SK-N-SH (cell line): ENCODE data around the gene SEC16B. TPM values are rescaled to one million over a fixed set of nuclear protein-coding genes. Genes with fewer than 3 reads are reported as not detected.

Experiments used
- CTCF ChIA-PET: fragments of 300-600, 350-600 bp; formaldehyde crosslinking; extraction: SDS; loops from one replicate; lab custom pipeline; 2021; lab: Yijun Ruan, JAX
- POLR2A ChIA-PET: fragments of 350-600 bp; sonication (Branson Sonifier 250); formaldehyde crosslinking; extraction: SDS; loops from one replicate; lab custom pipeline; 2020; ENCODE audit warnings: antibody characterized with exemption, inconsistent platforms; lab: Yijun Ruan, JAX
- DNase-seq: peaks from one replicate; pipeline ENCODE4 v3.0.0; 2012
- H2AFZ ChIP-seq: fragments of 200-600 bp; sonication (generic); 2 replicates; pipeline ENCODE4 v1.8.1; 2016; ENCODE audit warnings: antibody characterized with exemption, mild to moderate bottlenecking, low read depth
- H3F3A ChIP-seq: fragments of 200-600 bp; sonication (generic); replicated peaks from 2 replicates; pipeline ENCODE3; 2016; ENCODE audit warnings: antibody characterized with exemption, mild to moderate bottlenecking; ENCODE audit not compliant: insufficient read depth
- H3K27ac ChIP-seq, 2 experiments: fragments of 200-500 bp in 1 of 2; fragments of 200-600 bp in 1 of 2; sonication (Bioruptor generic) in 1 of 2; sonication (generic), shearing (Covaris generic) in 1 of 2; 2 replicates each; pipeline versions ENCODE4 v1.5.1 to v1.6.1; 2014 to 2016; ENCODE audit warnings: low read depth in 2 of 2, inconsistent platforms in 1 of 2, low read length in 1 of 2, mild to moderate bottlenecking in 1 of 2, mixed read lengths in 1 of 2
- H3K27me3 ChIP-seq: fragments of 200-600 bp; sonication (generic), shearing (Covaris generic); 2 replicates; pipeline ENCODE4 v1.6.1; 2016; ENCODE audit warnings: mixed run types; ENCODE audit not compliant: insufficient read depth
- H3K36me3 ChIP-seq, 2 experiments: fragments of 200-500 bp in 1 of 2; fragments of 200-600 bp in 1 of 2; sonication (Bioruptor generic) in 1 of 2; sonication (generic) in 1 of 2; replicated peaks in 1 of 2; 2 replicates each; pipeline versions ENCODE3 to v1.5.1; 2014 to 2016; ENCODE audit warnings: low read length in 1 of 2, mild to moderate bottlenecking in 1 of 2; ENCODE audit not compliant: insufficient read depth in 2 of 2, control insufficient read depth in 1 of 2
- H3K4me1 ChIP-seq, 2 experiments: fragments of 200-500 bp in 1 of 2; fragments of 200-600 bp in 1 of 2; sonication (Bioruptor generic) in 1 of 2; sonication (generic), shearing (Covaris generic) in 1 of 2; 2 replicates each; pipeline versions ENCODE4 v1.5.1 to v1.6.1; 2014 to 2016; ENCODE audit warnings: low read depth in 1 of 2, low read length in 1 of 2, mixed run types in 1 of 2; ENCODE audit not compliant: insufficient read depth in 2 of 2, control insufficient read depth in 1 of 2
- H3K4me2 ChIP-seq: fragments of 200-600 bp; sonication (generic), shearing (Covaris generic); 2 replicates; pipeline ENCODE4 v1.6.1; 2017; ENCODE audit warnings: mixed run types
- H3K4me3 ChIP-seq, 2 experiments: fragments of 200-500 bp in 1 of 2; fragments of 200-600 bp in 1 of 2; sonication (Bioruptor generic) in 1 of 2; sonication (generic), shearing (Covaris generic) in 1 of 2; 2 replicates each; pipeline versions ENCODE4 v1.5.1 to v1.8.1; 2014 to 2016; ENCODE audit warnings: low read depth in 2 of 2, inconsistent platforms in 1 of 2, low read length in 1 of 2, mild to moderate bottlenecking in 1 of 2, mixed read lengths in 1 of 2, moderate library complexity in 1 of 2
- H3K79me2 ChIP-seq: fragments of 200-600 bp; sonication (generic); 2 replicates; pipeline ENCODE4 v1.8.1; 2017; ENCODE audit warnings: mild to moderate bottlenecking; ENCODE audit not compliant: insufficient read depth
- H3K9ac ChIP-seq: fragments of 200-600 bp; sonication (generic); 2 replicates; pipeline ENCODE4 v1.6.1; 2017; ENCODE audit warnings: mixed run types
- H3K9me2 ChIP-seq: fragments of 200-600 bp; sonication (generic); 2 replicates; pipeline ENCODE4 v1.6.1; 2017; ENCODE audit warnings: mixed run types
- H3K9me3 ChIP-seq: fragments of 200-600 bp; sonication (generic); 2 replicates; pipeline ENCODE4 v1.6.1; 2017; ENCODE audit warnings: mixed run types, mild to moderate bottlenecking, moderate library complexity
- H4K20me1 ChIP-seq: fragments of 200-600 bp; sonication (generic); 2 replicates; pipeline ENCODE4 v1.6.1; 2017; ENCODE audit warnings: mild to moderate bottlenecking, mixed run types; ENCODE audit not compliant: insufficient read depth
- CHD2 ChIP-seq: fragments of 150-350 bp; IDR thresholded peaks from 2 replicates; pipeline ENCODE4 v1.6.1; 2018; ENCODE audit warnings: low read length; ENCODE audit not compliant: partially characterized antibody
- CTCF ChIP-seq: fragments of 200-600 bp; sonication (generic); IDR thresholded peaks from 2 replicates; pipeline ENCODE4 v1.6.1; 2017; ENCODE audit warnings: antibody characterized with exemption, mild to moderate bottlenecking, moderate library complexity
- EZH2phosphoT487 ChIP-seq: fragments of 200-600 bp; sonication (generic); IDR thresholded peaks from 2 replicates; pipeline ENCODE4 v1.6.1; 2017; ENCODE audit warnings: low read depth, mixed run types, mild to moderate bottlenecking, antibody characterized with exemption, moderate library complexity, borderline replicate concordance
- FOSL2 ChIP-seq: IDR thresholded peaks from 2 replicates; pipeline ENCODE4 v1.4.0; 2012; ENCODE audit warnings: low read depth, mild to moderate bottlenecking, moderate library complexity, borderline replicate concordance
- FOXJ3 ChIP-seq: sonication (generic); formaldehyde crosslinking; IDR thresholded peaks from 2 replicates; pipeline ENCODE4 v1.5.1; 2020; ENCODE audit warnings: mild to moderate bottlenecking, missing genetic modification reagents
- GATA2 ChIP-seq: sonication (generic); formaldehyde crosslinking; IDR thresholded peaks from 2 replicates; pipeline ENCODE4 v1.5.0; 2020; ENCODE audit warnings: mild to moderate bottlenecking, missing genetic modification reagents
- IRF3 ChIP-seq: fragments of 150-350 bp; IDR thresholded peaks from 2 replicates; pipeline ENCODE4 v1.6.1; 2016; ENCODE audit warnings: mild to moderate bottlenecking, low read depth, low read length
- MXI1 ChIP-seq: IDR thresholded peaks from 2 replicates; pipeline ENCODE4 v1.6.1; 2012; ENCODE audit warnings: mild to moderate bottlenecking, low read depth, low read length, improper control_type of control experiment
- NFIC ChIP-seq: IDR thresholded peaks from 2 replicates; pipeline ENCODE4 v1.4.0; 2012; ENCODE audit warnings: borderline replicate concordance
- POLR2AphosphoS5 ChIP-seq: IDR thresholded peaks from 2 replicates; pipeline ENCODE4 v1.6.1; 2012; ENCODE audit warnings: low read depth, low read length
- RAD21 ChIP-seq: IDR thresholded peaks from 2 replicates; pipeline ENCODE4 v1.6.1; 2012; ENCODE audit warnings: mild to moderate bottlenecking, low read length
- RCOR1 ChIP-seq: fragments of 150-350 bp; IDR thresholded peaks from 2 replicates; pipeline ENCODE4 v1.6.1; 2017; ENCODE audit warnings: antibody characterized with exemption, low read length
- REST ChIP-seq: IDR thresholded peaks from 2 replicates; pipeline ENCODE4 v1.6.1; 2012; ENCODE audit warnings: mild to moderate bottlenecking, low read depth, low read length, moderate library complexity
- SIN3A ChIP-seq: IDR thresholded peaks from 2 replicates; pipeline ENCODE4 v1.6.1; 2012; ENCODE audit warnings: low read depth, mild to moderate bottlenecking, low read length, moderate library complexity, borderline replicate concordance
- SMC3 ChIP-seq: IDR thresholded peaks from 2 replicates; pipeline ENCODE4 v1.6.1; 2012; ENCODE audit warnings: low read depth, low read length, improper control_type of control experiment
- TEAD4 ChIP-seq: IDR thresholded peaks from 2 replicates; pipeline ENCODE4 v1.4.0; 2012; ENCODE audit warnings: mild to moderate bottlenecking, borderline replicate concordance; ENCODE audit not compliant: insufficient read depth
- ZBTB33 ChIP-seq: IDR thresholded peaks from 2 replicates; pipeline ENCODE4 v1.4.0; 2012; ENCODE audit warnings: low read depth, borderline replicate concordance
- WGBS: methylation state at CpG from one replicate; pipeline ENCODE4 v1.1.6; 2017; ENCODE audit warnings: low lambda C conversion rate; 5-methylcytosine and 5-hydroxymethylcytosine counted together
- polyA plus RNA-seq, 3 experiments: library from polyadenylated mRNA; depleted of rRNA; stranded (reverse); fragments of >200 nt; gene quantifications; 2 replicates each; pipeline ENCODE4 v1.2.3, GENCODE V29; 2012

Gene SEC16B
- polyA plus RNA-seq, 1 of the 3 experiments (the other 2 are of a cell fraction): 0.31 TPM

- TF ChIP-seq SMC3 (no peak), FOXJ3 (no peak), RAD21 (no peak), EZH2phosphoT487 (no peak)
These were observed 15.8 kb downstream of the SEC16B start (continued) for GRCh38 chr1:177954076-177954475.

GRCh38 chr1:177953549-177953948, 16.3 kb downstream of the SEC16B start:
- Histone ChIP-seq H3K36me3 (no peaks in the 10 kb centered on the region), H3K4me3 (no peak overlapping the region), H3K79me2 (no peaks in the 10 kb centered on the region), H3K9ac (no peak overlapping the region), H3K4me2 (no peak overlapping the region), H3K9me2 (no peaks in the 10 kb centered on the region), H3F3A (no peaks in the 10 kb centered on the region), H3K4me1 (no peaks in the 10 kb centered on the region; a peak in 1 of 4 replicates), H2AFZ (no peak overlapping the region), H3K9me3 (no peaks in the 10 kb centered on the region), H4K20me1 (no peaks in the 10 kb centered on the region), H3K27me3 (no peaks in the 10 kb centered on the region), H3K27ac (no peak overlapping the region)
- ChIA-PET POLR2A (no interaction called here), CTCF (interaction anchor here (1.0 kb wide), 1 partner anchor 8 kb away, joined by 3 read pairs; no protein-coding TSS in a partner anchor)
- DNase-seq: no peak
- TF ChIP-seq MXI1 (no peak), CHD2 (no peak), TEAD4 (no peak), RCOR1 (no peak), NFIC (no peak), FOXJ3 (no peak), REST (no peak)
- WGBS: 58% methylated on average over 6 of the region's 6 CpGs

GRCh38 chr1:177952691-177953090, 17.2 kb downstream of the SEC16B start:
- H4K20me1 ChIP-seq: no peaks in the 10 kb centered on the region
- POLR2A ChIA-PET: no interaction called here
- TF ChIP-seq CTCF: no peak
- TF ChIP-seq SMC3: no peak
- TF ChIP-seq IRF3: no peak
- TF ChIP-seq GATA2 (CRISPR knock-in tag): no peak
- TF ChIP-seq POLR2AphosphoS5: no peak
- TF ChIP-seq FOSL2: no peak
- no peak for TF ChIP-seq ZBTB33
- no peak for TF ChIP-seq SIN3A
- TF ChIP-seq EZH2phosphoT487: no peak

More at GRCh38 chr1:177952691-177953090, 17.2 kb downstream of the SEC16B start:
- Histone ChIP-seq H3K4me3 (no peak overlapping the region), H3K4me2 (no peak overlapping the region), H3K4me1 (no peaks in the 10 kb centered on the region; a peak in 1 of 4 replicates), H2AFZ (no peak overlapping the region), H3K9me2 (no peaks in the 10 kb centered on the region), H3F3A (no peaks in the 10 kb centered on the region), H3K9ac (no peak overlapping the region), H3K27ac (no peak overlapping the region), H3K9me3 (no peaks in the 10 kb centered on the region), H3K36me3 (no peaks in the 10 kb centered on the region), H3K79me2 (no peaks in the 10 kb centered on the region), H3K27me3 (no peaks in the 10 kb centered on the region)
- WGBS: 66% methylated on average over 9 of the region's 9 CpGs
- CTCF ChIA-PET: interaction anchor here (1.6 to 1.9 kb wide), 2 partner anchors 79 to 1055 kb away, joined by 4 read pairs; no protein-coding TSS in a partner anchor
- DNase-seq: no peak
